Measurements from ENCODE around the gene ATF4. TPM values are rescaled to one million over a fixed set of nuclear protein-coding genes. Genes with fewer than 3 reads are reported as not detected.

Gene ATF4
- total and polyA plus RNA-seq, 2 donors from 2014 or later = 261 to 293 TPM

- Histone ChIP-seq H3K9me3 (ENCODE audit: control insufficient read depth in 2 of 3, insufficient read depth in 1 of 3, low read length in 3 of 3) (no peaks in the 10 kb centered on the region), H3K36me3 (ENCODE audit: control insufficient read depth in 2 of 3, insufficient read depth in 3 of 3, low read length in 3 of 3) (peaks cover 0 to 7% (median 2%) of the 10 kb centered on the region in 3 donors), H3K4me3 (ENCODE audit: low read length in 3 of 3) (no peak overlapping the region), H3K27ac (ENCODE audit: low read depth in 2 of 2, low read length in 2 of 2) (no peak overlapping the region), H3K9ac (ENCODE audit: low read length in 3 of 3) (no peak overlapping the region), H3K27me3 (ENCODE audit: control insufficient read depth, insufficient read depth, low read length) (no peaks in the 10 kb centered on the region), H3K4me1 (ENCODE audit: control insufficient read depth in 2 of 3, insufficient read depth in 2 of 3, low read depth in 1 of 3, low read length in 3 of 3) (peaks cover 0 to 30% (median 20%) of the 10 kb centered on the region in 3 donors)
- DNase-seq (peak in 2 of 5 donors; percentile 71 to 78), FAIRE-seq (no peak)
- intact Hi-C loops (cut with DNase I) = loop anchor here (10.0 kb wide), 1 partner anchor 491 kb away; no protein-coding TSS in a partner anchor
- TF ChIP-seq CTCF (IDR thresholded peaks at IDR 0.05; ENCODE audit: borderline replicate concordance, extremely low read depth, insufficient read depth) = no peak
Measured at GRCh38 chr22:39534092-39534506, 13.7 kb downstream of the ATF4 start.

GRCh38 chr22:39534591-39535356, 14.4 kb downstream of the ATF4 start:
- intact Hi-C loops (cut with DNase I) = loop anchor here (10.0 kb wide), 1 partner anchor 490 kb away; no protein-coding TSS in a partner anchor
- peak; percentile 96 for TF ChIP-seq CTCF (IDR thresholded peaks at IDR 0.05; ENCODE audit: borderline replicate concordance, extremely low read depth, insufficient read depth)
- no peak overlapping the region for H3K27ac ChIP-seq (ENCODE audit: low read depth in 2 of 2, low read length in 2 of 2)
- no peak overlapping the region for H3K9ac ChIP-seq (ENCODE audit: low read length in 3 of 3)
- FAIRE-seq (no peak), DNase-seq (peak; percentile 90 to 94 (median 92))
- H3K4me1 ChIP-seq (ENCODE audit: control insufficient read depth in 2 of 3, insufficient read depth in 2 of 3, low read depth in 1 of 3, low read length in 3 of 3) = peaks cover 0 to 24% (median 16%) of the 10 kb centered on the region in 3 donors
- H3K9me3 ChIP-seq (ENCODE audit: control insufficient read depth in 2 of 3, insufficient read depth in 1 of 3, low read length in 3 of 3) = no peaks in the 10 kb centered on the region
- H3K4me3 ChIP-seq (ENCODE audit: low read length in 3 of 3) = no peak overlapping the region
- peaks cover 0 to 3% (median 0%) of the 10 kb centered on the region in 3 donors for H3K36me3 ChIP-seq (ENCODE audit: control insufficient read depth in 2 of 3, insufficient read depth in 3 of 3, low read length in 3 of 3)
- H3K27me3 ChIP-seq (ENCODE audit: control insufficient read depth, insufficient read depth, low read length) = no peaks in the 10 kb centered on the region

GRCh38 chr22:39535357-39535725, 15.0 kb downstream of the ATF4 start:
- Histone ChIP-seq H3K9ac (ENCODE audit: low read length in 3 of 3) (no peak overlapping the region), H3K27ac (ENCODE audit: low read depth in 2 of 2, low read length in 2 of 2) (no peak overlapping the region), H3K27me3 (ENCODE audit: control insufficient read depth, insufficient read depth, low read length) (no peaks in the 10 kb centered on the region), H3K4me1 (ENCODE audit: control insufficient read depth in 2 of 3, insufficient read depth in 2 of 3, low read depth in 1 of 3, low read length in 3 of 3) (peaks cover 0 to 18% (median 13%) of the 10 kb centered on the region in 3 donors), H3K36me3 (ENCODE audit: control insufficient read depth in 2 of 3, insufficient read depth in 3 of 3, low read length in 3 of 3) (no peaks in the 10 kb centered on the region), H3K4me3 (ENCODE audit: low read length in 3 of 3) (no peak overlapping the region), H3K9me3 (ENCODE audit: control insufficient read depth in 2 of 3, insufficient read depth in 1 of 3, low read length in 3 of 3) (no peaks in the 10 kb centered on the region)
- intact Hi-C loops (cut with DNase I) = loop anchor here (10.0 kb wide), 1 partner anchor 489 kb away; no protein-coding TSS in a partner anchor
- FAIRE-seq (no peak), DNase-seq (peak in 2 of 5 donors; percentile 77 to 79)
- TF ChIP-seq CTCF (IDR thresholded peaks at IDR 0.05; ENCODE audit: borderline replicate concordance, extremely low read depth, insufficient read depth) = no peak
